NT2/D1 (cell line): ENCODE measurements around the gene ANKRD34C.

Experiments used
- YY1 ChIP-seq: IDR thresholded peaks from 2 replicates; pipeline ENCODE4 v1.6.1; 2011; ENCODE audit not compliant: insufficient read length, insufficient read depth
- ZNF274 ChIP-seq: IDR thresholded peaks from 2 replicates; pipeline ENCODE4 v1.6.1; 2011; ENCODE audit warnings: mild to moderate bottlenecking, low read depth, low read length

DNA sequence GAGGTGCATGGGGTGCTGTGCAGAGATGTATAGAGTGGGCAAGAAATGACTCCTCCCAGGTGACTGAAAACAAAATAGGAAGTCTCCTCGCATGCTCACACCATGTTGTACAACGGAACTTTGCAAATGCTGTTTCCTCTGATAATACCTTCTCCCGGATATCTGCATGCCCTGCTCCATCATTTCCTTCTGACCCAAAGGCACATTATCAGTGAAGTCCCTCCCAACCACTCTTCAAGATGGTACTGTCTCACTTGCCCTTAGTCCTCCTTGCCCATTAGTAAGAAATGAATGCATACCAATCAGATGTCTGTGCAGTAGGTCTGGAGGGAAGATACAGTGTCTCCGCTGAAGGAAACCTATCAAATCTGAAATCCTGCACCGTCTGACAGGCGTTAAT, 40.4 kb downstream of the ANKRD34C start:
- no peak for TF ChIP-seq ZNF274
- TF ChIP-seq YY1, result no peak
